BLaER1 (cell line): ENCODE results near the gene UMAD1.

Experiments
- H3K27ac ChIP-seq: shearing (Covaris generic); formaldehyde crosslinking; 2 replicates; pipeline ENCODE4 v1.8.1; 2022
- H3K27me3 ChIP-seq: shearing (Covaris generic); formaldehyde crosslinking; 2 replicates; pipeline ENCODE4 v1.8.1; 2022
- H3K36me3 ChIP-seq: shearing (Covaris generic); formaldehyde crosslinking; 2 replicates; pipeline ENCODE4 v1.8.1; 2022
- H3K4me1 ChIP-seq: shearing (Covaris generic); formaldehyde crosslinking; 2 replicates; pipeline ENCODE4 v1.8.1; 2022
- H3K4me2 ChIP-seq: shearing (Covaris generic); formaldehyde crosslinking; 2 replicates; pipeline ENCODE4 v1.8.1; 2022
- H3K4me3 ChIP-seq: shearing (Covaris generic); formaldehyde crosslinking; 2 replicates; pipeline ENCODE4 v1.8.1; 2022
- H3K9ac ChIP-seq: shearing (Covaris generic); formaldehyde crosslinking; 2 replicates; pipeline ENCODE4 v1.8.1; 2022
- H3K9me3 ChIP-seq: shearing (Covaris generic); formaldehyde crosslinking; 2 replicates; pipeline ENCODE4 v1.8.1; 2022
- H4K20me1 ChIP-seq: shearing (Covaris generic); formaldehyde crosslinking; 2 replicates; pipeline ENCODE4 v1.8.1; 2022
- Cebpa-rat ChIP-seq: shearing (Covaris generic); IDR thresholded peaks from 2 replicates; pipeline ENCODE4 v1.8.1; 2022

UMAD1 gene

DNA sequence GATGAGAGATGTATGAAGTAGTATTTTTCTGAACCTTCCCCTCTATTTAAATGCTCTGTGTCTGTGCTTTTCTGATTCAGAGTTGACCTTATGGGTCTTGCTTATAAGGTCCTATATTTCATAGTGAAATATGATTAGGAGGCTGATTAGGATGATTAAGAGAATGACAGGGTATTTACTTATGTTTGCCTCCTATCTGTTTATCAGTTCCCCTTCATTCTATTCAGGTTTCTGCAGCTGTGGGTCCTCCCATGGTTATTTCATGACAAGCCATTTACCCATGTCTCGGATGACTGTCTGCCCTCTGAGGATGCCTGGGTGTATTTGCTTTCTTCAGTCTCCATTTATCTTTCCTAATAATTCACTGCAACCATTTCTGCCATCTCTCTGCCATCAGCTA lies 61.0 kb downstream of the UMAD1 start:
- Histone ChIP-seq H4K20me1 (no peaks in the 10 kb centered on the region), H3K9me3 (no peaks in the 10 kb centered on the region), H3K4me2 (no peak overlapping the region), H3K27me3 (no peaks in the 10 kb centered on the region), H3K27ac (no peak overlapping the region), H3K36me3 (no peaks in the 10 kb centered on the region), H3K4me3 (no peak overlapping the region), H3K4me1 (peaks cover 29% of the 10 kb centered on the region), H3K9ac (no peak overlapping the region)
- TF ChIP-seq Cebpa-rat: no peak

DNA sequence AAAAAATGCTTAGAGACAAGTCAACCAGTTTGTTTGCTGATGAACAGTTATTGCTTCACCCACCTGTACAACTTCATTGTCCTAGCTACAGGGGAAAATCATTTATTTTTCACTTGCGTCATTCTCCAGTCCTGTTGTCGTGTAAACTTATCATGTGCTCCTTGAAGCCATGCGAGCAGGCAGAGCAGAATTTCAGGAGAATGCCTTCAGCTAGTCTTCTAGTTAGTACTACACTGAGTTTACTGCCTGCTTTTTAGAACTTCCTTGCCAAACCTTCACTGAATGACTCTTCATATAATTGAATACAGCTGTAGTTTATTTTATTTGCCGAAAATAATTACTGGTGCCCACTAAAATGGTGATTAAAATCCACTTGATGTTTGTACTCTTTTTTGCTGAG lies 62.3 kb downstream of the UMAD1 start:
- TF ChIP-seq Cebpa-rat: no peak
- Histone ChIP-seq H4K20me1 (no peaks in the 10 kb centered on the region), H3K27ac (no peak overlapping the region), H3K4me2 (no peak overlapping the region), H3K9me3 (no peaks in the 10 kb centered on the region), H3K4me3 (no peak overlapping the region), H3K36me3 (no peaks in the 10 kb centered on the region), H3K9ac (no peak overlapping the region), H3K27me3 (no peaks in the 10 kb centered on the region), H3K4me1 (peaks cover 31% of the 10 kb centered on the region)

DNA sequence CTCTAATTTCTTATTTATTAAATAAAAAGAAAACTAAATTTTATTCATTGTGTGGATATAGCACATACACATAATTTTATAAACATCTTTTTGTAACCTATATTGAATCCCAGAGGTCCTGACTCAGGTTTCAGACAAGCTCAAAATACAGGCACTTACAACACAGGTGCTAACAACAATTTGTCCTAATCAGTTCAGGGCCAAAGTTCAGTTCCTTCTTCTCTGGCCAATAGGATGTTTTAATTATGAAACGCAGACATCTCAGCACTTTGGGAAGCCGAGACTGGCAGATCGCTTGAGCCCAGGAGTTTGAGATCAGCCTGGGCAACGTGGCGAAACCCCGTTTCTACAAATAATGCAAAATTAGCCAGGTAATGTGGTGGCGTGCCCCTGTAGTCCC lies 62.9 kb downstream of the UMAD1 start:
- H3K9ac ChIP-seq: no peak overlapping the region
- H3K27ac ChIP-seq: no peak overlapping the region
- H3K4me3 ChIP-seq: no peak overlapping the region
- no peaks in the 10 kb centered on the region for H3K27me3 ChIP-seq
- H3K4me1 ChIP-seq: peaks cover 27% of the 10 kb centered on the region
- TF ChIP-seq Cebpa-rat: no peak
- H3K9me3 ChIP-seq: no peaks in the 10 kb centered on the region
- no peak overlapping the region for H3K4me2 ChIP-seq
- H4K20me1 ChIP-seq: no peaks in the 10 kb centered on the region
- no peaks in the 10 kb centered on the region for H3K36me3 ChIP-seq

DNA sequence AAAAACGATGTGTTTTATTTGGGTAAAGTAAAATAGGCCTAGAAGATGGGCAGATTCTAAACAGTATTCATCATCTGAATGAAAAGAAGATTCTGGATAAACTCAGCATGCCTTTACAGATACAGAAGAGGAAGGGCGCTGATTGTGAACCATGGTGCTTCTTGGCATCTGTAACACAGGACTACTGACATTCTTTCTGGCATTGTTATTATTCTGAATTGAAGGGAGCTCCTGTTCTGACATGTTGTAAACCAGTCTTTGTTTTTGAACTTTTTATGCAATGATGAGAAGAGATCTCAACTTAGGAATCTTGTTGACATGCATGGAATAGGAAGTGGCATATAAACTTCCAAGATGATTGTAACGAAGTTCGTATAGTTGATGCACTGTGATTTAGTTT lies 64.3 kb downstream of the UMAD1 start:
- H3K27me3 ChIP-seq: no peaks in the 10 kb centered on the region
- H3K9me3 ChIP-seq: no peaks in the 10 kb centered on the region
- H3K4me2 ChIP-seq: no peak overlapping the region
- H4K20me1 ChIP-seq: no peaks in the 10 kb centered on the region
- TF ChIP-seq Cebpa-rat: no peak
- H3K27ac ChIP-seq: no peak overlapping the region
- no peak overlapping the region for H3K9ac ChIP-seq
- no peaks in the 10 kb centered on the region for H3K36me3 ChIP-seq
- peaks cover 13% of the 10 kb centered on the region for H3K4me1 ChIP-seq
- no peak overlapping the region for H3K4me3 ChIP-seq

DNA sequence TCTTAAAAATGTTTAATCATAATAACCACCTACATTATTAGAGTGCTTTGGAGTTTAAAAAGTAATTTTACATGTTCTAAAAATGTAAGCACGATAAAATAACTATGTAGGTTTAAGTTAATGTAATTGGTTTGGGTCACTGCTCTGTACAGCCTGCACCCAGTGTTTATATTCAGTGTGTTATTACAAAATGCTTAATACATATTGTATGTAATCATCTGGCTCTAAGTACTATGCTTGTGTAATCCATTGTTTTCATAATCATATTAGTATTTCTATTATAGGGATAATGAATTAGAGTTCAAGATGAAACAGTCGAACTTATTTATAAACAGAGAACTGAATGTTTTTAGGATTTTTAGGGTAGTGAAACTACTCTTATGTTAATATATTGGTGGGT lies 64.8 kb downstream of the UMAD1 start:
- H4K20me1 ChIP-seq: no peaks in the 10 kb centered on the region
- H3K27ac ChIP-seq: no peak overlapping the region
- no peak overlapping the region for H3K4me2 ChIP-seq
- H3K4me1 ChIP-seq: 0 out of 2 replicates have a peak, but pooled peaks cover 9% of the 10 kb centered on the region
- H3K9me3 ChIP-seq: no peaks in the 10 kb centered on the region
- TF ChIP-seq Cebpa-rat: no peak
- H3K27me3 ChIP-seq: no peaks in the 10 kb centered on the region
- H3K4me3 ChIP-seq: no peak overlapping the region
- H3K36me3 ChIP-seq: no peaks in the 10 kb centered on the region
- H3K9ac ChIP-seq: no peak overlapping the region

DNA sequence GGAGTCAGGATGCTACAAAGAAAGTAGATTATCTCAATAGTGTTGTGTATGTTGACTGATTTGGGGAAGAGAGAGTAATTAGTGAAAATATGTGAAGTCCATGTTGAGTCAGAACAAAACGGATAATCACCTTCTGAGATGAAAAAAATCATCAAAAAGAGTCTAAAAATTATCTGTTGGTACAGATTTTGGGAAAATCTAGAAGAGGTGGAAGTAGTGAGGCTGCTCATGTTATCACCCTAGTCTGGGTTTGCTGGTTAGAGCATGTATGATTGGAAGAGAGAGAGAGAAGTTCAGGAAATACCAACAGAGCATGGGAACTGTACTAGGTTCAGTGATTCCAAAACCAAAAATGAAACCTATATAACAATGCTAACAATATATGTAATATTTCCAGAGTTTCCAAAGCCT lies 65.6 kb downstream of the UMAD1 start:
- Histone ChIP-seq H3K4me1 (0 out of 2 replicates have a peak, but pooled peaks cover 9% of the 10 kb centered on the region), H3K9ac (no peak overlapping the region), H3K36me3 (no peaks in the 10 kb centered on the region), H3K27me3 (no peaks in the 10 kb centered on the region), H3K27ac (no peak overlapping the region), H3K4me2 (no peak overlapping the region), H3K9me3 (no peaks in the 10 kb centered on the region), H3K4me3 (no peak overlapping the region), H4K20me1 (no peaks in the 10 kb centered on the region)
- TF ChIP-seq Cebpa-rat: no peak

DNA sequence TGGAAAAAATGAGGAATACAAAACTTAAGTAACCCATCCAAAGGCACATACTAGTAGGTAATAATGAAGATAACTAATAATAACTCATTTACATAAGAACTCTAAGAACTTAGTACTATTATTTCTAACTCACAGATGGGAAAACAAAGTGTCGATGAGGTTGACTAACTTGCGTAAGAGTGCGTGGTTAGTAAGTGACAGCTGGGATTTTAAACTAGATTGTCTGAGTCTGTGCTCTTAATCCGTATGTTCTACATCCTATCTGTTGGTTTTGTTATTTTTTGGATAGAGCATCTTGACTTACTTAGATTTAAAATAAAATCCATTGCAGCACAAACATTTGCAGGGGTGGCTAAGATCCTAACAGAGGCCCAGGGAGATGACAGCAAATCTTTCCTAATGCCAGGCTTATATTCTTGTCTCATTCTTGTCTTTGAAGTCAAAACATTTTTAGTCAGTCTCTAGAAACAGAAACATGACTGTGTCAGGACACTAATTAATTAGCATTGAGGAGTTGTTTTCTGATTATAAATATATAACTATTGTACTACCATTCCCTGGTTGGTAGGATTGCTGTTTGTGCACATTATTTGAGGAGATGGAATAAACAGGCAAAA lies 66.1 kb downstream of the UMAD1 start:
- H3K4me2 ChIP-seq: no peak overlapping the region
- no peak overlapping the region for H3K27ac ChIP-seq

DNA sequence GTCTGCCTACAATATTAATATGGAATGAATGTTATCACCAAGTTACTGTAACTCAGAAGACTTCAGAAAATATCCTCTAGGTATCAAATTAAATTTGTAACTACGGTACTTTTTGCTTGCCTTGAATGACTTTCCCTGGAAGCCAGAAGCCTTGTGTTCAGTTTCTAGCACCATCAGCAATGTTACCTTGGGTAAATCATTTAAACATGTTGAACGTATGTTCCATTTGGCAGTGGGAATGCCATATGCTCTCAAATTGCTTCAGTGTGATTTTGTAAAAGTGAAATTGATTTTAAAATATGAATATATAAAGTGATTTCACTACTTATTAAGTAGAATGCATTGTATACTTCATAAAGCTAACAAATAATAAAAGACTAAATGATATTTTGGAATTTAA lies 66.7 kb downstream of the UMAD1 start:
- no peaks in the 10 kb centered on the region for H3K9me3 ChIP-seq
- no peak overlapping the region for H3K4me2 ChIP-seq
- H4K20me1 ChIP-seq: no peaks in the 10 kb centered on the region
- H3K4me3 ChIP-seq: no peak overlapping the region
- H3K27me3 ChIP-seq: no peaks in the 10 kb centered on the region
- TF ChIP-seq Cebpa-rat: no peak
- 0 out of 2 replicates have a peak, but pooled peaks cover 9% of the 10 kb centered on the region for H3K4me1 ChIP-seq
- H3K36me3 ChIP-seq: no peaks in the 10 kb centered on the region
- H3K27ac ChIP-seq: no peak overlapping the region
- no peak overlapping the region for H3K9ac ChIP-seq

More for the DNA sequence above, 66.1 kb downstream of the UMAD1 start:
- Histone ChIP-seq H3K9ac (no peak overlapping the region), H3K36me3 (no peaks in the 10 kb centered on the region), H3K27me3 (no peaks in the 10 kb centered on the region), H3K4me3 (no peak overlapping the region), H4K20me1 (no peaks in the 10 kb centered on the region), H3K9me3 (no peaks in the 10 kb centered on the region), H3K4me1 (0 out of 2 replicates have a peak, but pooled peaks cover 9% of the 10 kb centered on the region)
- TF ChIP-seq Cebpa-rat: no peak

DNA sequence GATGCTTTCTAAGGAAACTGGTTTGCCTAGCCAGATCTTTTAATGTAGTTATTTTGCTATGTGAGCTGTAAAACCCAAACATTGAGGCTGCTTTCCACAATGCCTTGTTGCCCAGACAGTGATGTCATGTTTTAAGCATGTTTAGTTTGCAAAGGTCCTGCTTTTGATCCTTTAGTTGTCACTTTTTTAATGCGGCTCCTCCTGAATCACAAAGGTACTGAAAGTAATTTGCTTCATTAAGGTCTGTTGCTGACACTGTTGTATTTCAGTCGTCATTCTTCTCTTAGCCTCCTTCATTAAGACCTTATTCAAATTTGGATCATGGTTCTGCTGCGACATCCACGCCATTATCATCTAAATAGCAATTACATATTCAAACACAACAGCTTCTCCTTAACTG lies 67.3 kb downstream of the UMAD1 start:
- no peak overlapping the region for H3K27ac ChIP-seq
- H3K4me1 ChIP-seq: 0 out of 2 replicates have a peak, but pooled peaks cover 9% of the 10 kb centered on the region
- no peaks in the 10 kb centered on the region for H3K27me3 ChIP-seq
- no peak overlapping the region for H3K9ac ChIP-seq
- no peak overlapping the region for H3K4me3 ChIP-seq
- no peaks in the 10 kb centered on the region for H3K36me3 ChIP-seq
- no peak overlapping the region for H3K4me2 ChIP-seq
- H4K20me1 ChIP-seq: no peaks in the 10 kb centered on the region
- no peaks in the 10 kb centered on the region for H3K9me3 ChIP-seq
- no peak for TF ChIP-seq Cebpa-rat

DNA sequence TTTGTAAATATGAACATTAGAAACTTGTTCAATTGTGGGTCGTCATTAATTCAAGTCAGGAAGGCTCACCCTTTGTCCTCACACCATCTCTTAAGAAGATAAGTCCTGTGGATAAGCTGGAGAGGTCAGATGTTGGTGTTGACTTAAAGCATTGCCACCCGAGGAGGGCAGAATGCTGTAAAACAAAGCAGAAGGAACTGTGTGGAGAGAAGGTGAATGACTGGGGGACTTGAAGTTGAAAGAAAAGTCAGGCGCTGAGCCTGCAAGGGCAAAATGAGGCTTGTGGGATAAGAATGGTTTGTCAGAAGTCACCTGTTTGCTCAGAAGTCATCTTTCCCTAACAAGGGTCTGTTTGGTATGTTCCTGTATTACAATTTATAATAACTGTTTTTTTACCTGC lies 68.7 kb downstream of the UMAD1 start:
- Histone ChIP-seq H3K27ac (no peak overlapping the region), H3K27me3 (no peaks in the 10 kb centered on the region), H3K9me3 (no peaks in the 10 kb centered on the region), H3K9ac (no peak overlapping the region), H3K4me2 (no peak overlapping the region), H3K36me3 (no peaks in the 10 kb centered on the region), H3K4me1 (0 out of 2 replicates have a peak, but pooled peaks cover 9% of the 10 kb centered on the region), H4K20me1 (no peaks in the 10 kb centered on the region), H3K4me3 (no peak overlapping the region)
- no peak for TF ChIP-seq Cebpa-rat

DNA sequence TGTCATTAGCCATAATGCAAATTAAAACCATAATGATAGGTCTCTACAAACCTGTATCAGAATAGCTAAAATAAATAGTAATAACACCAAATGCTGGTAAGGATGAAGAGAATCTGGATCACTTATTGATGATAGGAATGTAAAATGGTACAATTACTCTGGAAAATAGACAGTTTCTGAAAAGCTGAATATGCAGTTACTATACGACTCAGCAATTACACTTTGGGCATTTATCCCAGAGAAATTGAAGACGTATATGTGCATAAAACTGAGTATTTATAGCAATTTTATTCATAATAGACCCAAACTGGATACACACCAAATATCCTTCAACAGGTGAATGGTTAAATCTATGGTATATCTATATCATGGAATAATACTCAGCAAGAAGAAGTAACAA lies 69.9 kb downstream of the UMAD1 start:
- no peak overlapping the region for H3K27ac ChIP-seq
- H3K9ac ChIP-seq: no peak overlapping the region
- 0 out of 2 replicates have a peak, but pooled peaks cover 9% of the 10 kb centered on the region for H3K4me1 ChIP-seq
- H3K27me3 ChIP-seq: no peaks in the 10 kb centered on the region
- H3K36me3 ChIP-seq: no peaks in the 10 kb centered on the region
- TF ChIP-seq Cebpa-rat: no peak
- no peaks in the 10 kb centered on the region for H4K20me1 ChIP-seq
- no peaks in the 10 kb centered on the region for H3K9me3 ChIP-seq
- no peak overlapping the region for H3K4me3 ChIP-seq
- H3K4me2 ChIP-seq: no peak overlapping the region
